ENCODE data around the gene PCDHA1. TPM values are rescaled to one million over a fixed set of nuclear protein-coding genes. Genes with fewer than 3 reads are reported as not detected.

Gene PCDHA1
- total and polyA plus RNA-seq, 2 of the 13 experiments (the other 11 are each of a cell fraction or from before 2014, with no cell fraction given): not detected

GRCh38 chr5:140927228-140927573, 141.3 kb downstream of the PCDHA1 start:
- TF ChIP-seq SRSF4 (IDR thresholded peaks at IDR 0.05; ENCODE audit: low read depth, low read length, poor library complexity, severe bottlenecking): no peak
- TF ChIP-seq, protein P1, sequence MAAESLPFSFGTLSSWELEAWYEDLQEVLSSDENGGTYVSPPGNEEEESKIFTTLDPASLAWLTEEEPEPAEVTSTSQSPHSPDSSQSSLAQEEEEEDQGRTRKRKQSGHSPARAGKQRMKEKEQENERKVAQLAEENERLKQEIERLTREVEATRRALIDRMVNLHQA (CRISPR knock-in tag; IDR thresholded peaks at IDR 0.05): no peak
- no peak for TF ChIP-seq ZNF556 (CRISPR knock-in tag; IDR thresholded peaks at IDR 0.05; ENCODE audit: borderline replicate concordance)
- no peak for TF ChIP-seq PAF1 (CRISPR knock-in tag; IDR thresholded peaks at IDR 0.05)
- TF ChIP-seq, protein P2, sequence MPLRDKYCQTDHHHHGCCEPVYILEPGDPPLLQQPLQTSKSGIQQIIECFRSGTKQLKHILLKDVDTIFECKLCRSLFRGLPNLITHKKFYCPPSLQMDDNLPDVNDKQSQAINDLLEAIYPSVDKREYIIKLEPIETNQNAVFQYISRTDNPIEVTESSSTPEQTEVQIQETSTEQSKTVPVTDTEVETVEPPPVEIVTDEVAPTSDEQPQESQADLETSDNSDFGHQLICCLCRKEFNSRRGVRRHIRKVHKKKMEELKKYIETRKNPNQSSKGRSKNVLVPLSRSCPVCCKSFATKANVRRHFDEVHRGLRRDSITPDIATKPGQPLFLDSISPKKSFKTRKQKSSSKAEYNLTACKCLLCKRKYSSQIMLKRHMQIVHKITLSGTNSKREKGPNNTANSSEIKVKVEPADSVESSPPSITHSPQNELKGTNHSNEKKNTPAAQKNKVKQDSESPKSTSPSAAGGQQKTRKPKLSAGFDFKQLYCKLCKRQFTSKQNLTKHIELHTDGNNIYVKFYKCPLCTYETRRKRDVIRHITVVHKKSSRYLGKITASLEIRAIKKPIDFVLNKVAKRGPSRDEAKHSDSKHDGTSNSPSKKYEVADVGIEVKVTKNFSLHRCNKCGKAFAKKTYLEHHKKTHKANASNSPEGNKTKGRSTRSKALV (CRISPR knock-in tag; IDR thresholded peaks at IDR 0.05): no peak
- no peak for TF ChIP-seq ZNF337 (CRISPR knock-in tag; IDR thresholded peaks at IDR 0.05; ENCODE audit: borderline replicate concordance, low read depth)
- no peak for TF ChIP-seq ZNF670 (CRISPR knock-in tag; IDR thresholded peaks at IDR 0.05; ENCODE audit: borderline replicate concordance)
- no peak for TF ChIP-seq ZNF615 (CRISPR knock-in tag; IDR thresholded peaks at IDR 0.05; ENCODE audit: borderline replicate concordance)
- TF ChIP-seq ZNF232 (CRISPR knock-in tag; IDR thresholded peaks at IDR 0.05; ENCODE audit: borderline replicate concordance): no peak
- TF ChIP-seq BRD4 (CRISPR knock-in tag; IDR thresholded peaks at IDR 0.05): no peak
- no peak for TF ChIP-seq GPN1 (CRISPR knock-in tag; IDR thresholded peaks at IDR 0.05; ENCODE audit: borderline replicate concordance)
- TF ChIP-seq, protein P3, sequence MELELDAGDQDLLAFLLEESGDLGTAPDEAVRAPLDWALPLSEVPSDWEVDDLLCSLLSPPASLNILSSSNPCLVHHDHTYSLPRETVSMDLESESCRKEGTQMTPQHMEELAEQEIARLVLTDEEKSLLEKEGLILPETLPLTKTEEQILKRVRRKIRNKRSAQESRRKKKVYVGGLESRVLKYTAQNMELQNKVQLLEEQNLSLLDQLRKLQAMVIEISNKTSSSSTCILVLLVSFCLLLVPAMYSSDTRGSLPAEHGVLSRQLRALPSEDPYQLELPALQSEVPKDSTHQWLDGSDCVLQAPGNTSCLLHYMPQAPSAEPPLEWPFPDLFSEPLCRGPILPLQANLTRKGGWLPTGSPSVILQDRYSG (CRISPR knock-in tag; IDR thresholded peaks at IDR 0.05): no peak
- no peak for TF ChIP-seq HNRNPH1 (optimal IDR thresholded peaks at IDR 0.05; ENCODE audit: low read depth, low read length)
- TF ChIP-seq CENPX (CRISPR knock-in tag; IDR thresholded peaks at IDR 0.05): no peak
- no peak for TF ChIP-seq ARID3A (IDR thresholded peaks at IDR 0.05; ENCODE audit: low read depth, low read length)
- TF ChIP-seq ZNF652 (CRISPR knock-in tag; IDR thresholded peaks at IDR 0.05; ENCODE audit: borderline replicate concordance, low read depth): no peak
- Histone ChIP-seq H3K4me2 (ENCODE audit: low read depth, low read length) (no peak overlapping the region), H3K9me3 (ENCODE audit: low read length) (no peaks in the 10 kb centered on the region), H4K20me1 (ENCODE audit: insufficient read depth, low read length) (no peaks in the 10 kb centered on the region), H3K36me3 (replicated peaks in 1 of 2; ENCODE audit: control insufficient read depth in 1 of 2, insufficient read depth in 2 of 2, low read length in 2 of 2) (no peaks in the 10 kb centered on the region), H3K27me3 (ENCODE audit: control insufficient read depth in 1 of 2, insufficient read depth in 2 of 2, low read length in 2 of 2) (peaks cover 2 to 17% of the 10 kb centered on the region in 2 experiments; a peak in 3 of 5 replicates), H3K79me2 (ENCODE audit: insufficient read depth, low read length) (no peaks in the 10 kb centered on the region), H3K9ac (ENCODE audit: insufficient read depth, low read depth, low read length) (no peak overlapping the region), H2AFZ (ENCODE audit: low read length) (no peak overlapping the region), H3K4me3 (replicated peaks in 1 of 3; ENCODE audit: insufficient read depth in 1 of 3, low read depth in 2 of 3, low read length in 3 of 3) (no peak overlapping the region), H3K4me1 (ENCODE audit: insufficient read depth, low read length) (no peaks in the 10 kb centered on the region), H3K27ac (ENCODE audit: extremely low read length, insufficient read depth, low read length) (no peak overlapping the region)
- POLR2A ChIA-PET: no interaction called here
- no TSS peak for BruUV-seq (replicated peaks)
- no peak for DNase-seq (ENCODE audit: low spot score)
- FAIRE-seq: no peak
- CTCF ChIA-PET (ENCODE audit: low intra/inter-chr PET ratio, low total read pairs): no interaction called here
- WGBS (ENCODE audit: low lambda C conversion rate): 74% methylated on average over 25 of the region's 26 CpGs
- in situ Hi-C loops (cut with HindIII; ENCODE audit: extremely low pct_ligation_motif_present, low pct_unique_long_range_greater_than_20kb): no loop called here
- no peak for ATAC-seq
- intact Hi-C loops (cut with micrococcal nuclease; ENCODE audit: unreplicated experiment): no loop called here
